KMS-11 (cell line): ENCODE data around the gene KIF25.

Experiments
- H2AFZ ChIP-seq: fragments of 200-600 bp; sonication (generic); 2 replicates; pipeline ENCODE4 v1.6.1; 2016; ENCODE audit warnings: antibody characterized with exemption, mixed run types, low read depth
- H3K27ac ChIP-seq: fragments of 200-600 bp; sonication (generic); 2 replicates; pipeline ENCODE4 v1.6.1; 2016; ENCODE audit warnings: mild to moderate bottlenecking, mixed run types
- H3K27me3 ChIP-seq: fragments of 200-600 bp; sonication (generic); 2 replicates; pipeline ENCODE4 v1.6.1; 2017; ENCODE audit warnings: mild to moderate bottlenecking, low read depth, mixed run types, moderate library complexity; ENCODE audit not compliant: insufficient read depth
- H3K36me3 ChIP-seq: fragments of 200-600 bp; sonication (generic); 2 replicates; pipeline ENCODE4 v1.6.1; 2017; ENCODE audit warnings: mild to moderate bottlenecking, mixed run types; ENCODE audit not compliant: insufficient read depth
- H3K4me1 ChIP-seq: fragments of 200-600 bp; sonication (generic); 2 replicates; pipeline ENCODE4 v1.6.1; 2016; ENCODE audit warnings: mild to moderate bottlenecking, low read depth, mixed run types; ENCODE audit not compliant: poor library complexity, severe bottlenecking
- H3K4me2 ChIP-seq: fragments of 200-600 bp; sonication (generic); 2 replicates; pipeline ENCODE4 v1.7.0; 2016; ENCODE audit warnings: mild to moderate bottlenecking, mixed run types
- H3K4me3 ChIP-seq: fragments of 200-600 bp; sonication (generic); IDR thresholded peaks from 2 replicates; pipeline ENCODE4 v1.6.1; 2017; ENCODE audit warnings: low read depth, low read length, mixed read lengths; ENCODE audit not compliant: insufficient read depth
- H3K79me2 ChIP-seq: fragments of 200-600 bp; sonication (generic); 2 replicates; pipeline ENCODE4 v1.6.1; 2016; ENCODE audit warnings: low read depth, mixed run types; ENCODE audit not compliant: insufficient read depth
- H3K9ac ChIP-seq: fragments of 200-600 bp; sonication (generic); 2 replicates; pipeline ENCODE4 v1.6.1; 2016; ENCODE audit warnings: mild to moderate bottlenecking, mixed run types
- H4K20me1 ChIP-seq: fragments of 200-600 bp; sonication (generic); 2 replicates; pipeline ENCODE4 v1.6.1; 2016; ENCODE audit warnings: mild to moderate bottlenecking, mixed run types; ENCODE audit not compliant: insufficient read depth
- TF ChIP-seq, protein P1 (sequence below): fragments of 200-600 bp; sonication (generic); conservative IDR thresholded peaks from 2 replicates; pipeline ENCODE4 v1.6.1; 2017; ENCODE audit warnings: low read depth, mild to moderate bottlenecking, antibody characterized with exemption, low read length, moderate library complexity, mixed read lengths

KIF25 gene

GRCh38 chr6:168049277-168049676 is 51.8 kb downstream of the KIF25 start:
- Histone ChIP-seq H2AFZ (no peak overlapping the region), H3K9ac (no peak overlapping the region), H3K4me1 (no peaks in the 10 kb centered on the region), H3K27me3 (peaks cover 3% of the 10 kb centered on the region; the same call in 1 of the 2 replicates), H3K27ac (no peak overlapping the region), H3K4me3 (no peak overlapping the region), H3K36me3 (no peaks in the 10 kb centered on the region), H3K79me2 (no peaks in the 10 kb centered on the region), H4K20me1 (no peaks in the 10 kb centered on the region), H3K4me2 (no peak overlapping the region)
- TF ChIP-seq, protein P1, sequence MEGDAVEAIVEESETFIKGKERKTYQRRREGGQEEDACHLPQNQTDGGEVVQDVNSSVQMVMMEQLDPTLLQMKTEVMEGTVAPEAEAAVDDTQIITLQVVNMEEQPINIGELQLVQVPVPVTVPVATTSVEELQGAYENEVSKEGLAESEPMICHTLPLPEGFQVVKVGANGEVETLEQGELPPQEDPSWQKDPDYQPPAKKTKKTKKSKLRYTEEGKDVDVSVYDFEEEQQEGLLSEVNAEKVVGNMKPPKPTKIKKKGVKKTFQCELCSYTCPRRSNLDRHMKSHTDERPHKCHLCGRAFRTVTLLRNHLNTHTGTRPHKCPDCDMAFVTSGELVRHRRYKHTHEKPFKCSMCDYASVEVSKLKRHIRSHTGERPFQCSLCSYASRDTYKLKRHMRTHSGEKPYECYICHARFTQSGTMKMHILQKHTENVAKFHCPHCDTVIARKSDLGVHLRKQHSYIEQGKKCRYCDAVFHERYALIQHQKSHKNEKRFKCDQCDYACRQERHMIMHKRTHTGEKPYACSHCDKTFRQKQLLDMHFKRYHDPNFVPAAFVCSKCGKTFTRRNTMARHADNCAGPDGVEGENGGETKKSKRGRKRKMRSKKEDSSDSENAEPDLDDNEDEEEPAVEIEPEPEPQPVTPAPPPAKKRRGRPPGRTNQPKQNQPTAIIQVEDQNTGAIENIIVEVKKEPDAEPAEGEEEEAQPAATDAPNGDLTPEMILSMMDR: no peak

GRCh38 chr6:168049706-168050224 is 52.3 kb downstream of the KIF25 start:
- H3K27me3 ChIP-seq: peaks cover 3% of the 10 kb centered on the region; the same call in 1 of the 2 replicates
- H3K4me2 ChIP-seq: no peak overlapping the region
- no peak overlapping the region for H3K9ac ChIP-seq
- H2AFZ ChIP-seq: no peak overlapping the region
- H3K4me3 ChIP-seq: no peak overlapping the region
- no peaks in the 10 kb centered on the region for H4K20me1 ChIP-seq
- H3K4me1 ChIP-seq: no peaks in the 10 kb centered on the region
- H3K27ac ChIP-seq: no peak overlapping the region
- no peaks in the 10 kb centered on the region for H3K79me2 ChIP-seq
- H3K36me3 ChIP-seq: no peaks in the 10 kb centered on the region
- TF ChIP-seq, protein P1: no peak

GRCh38 chr6:168050225-168050880 is 52.9 kb downstream of the KIF25 start:
- no peaks in the 10 kb centered on the region for H3K4me1 ChIP-seq
- H3K4me3 ChIP-seq: no peak overlapping the region
- no peak overlapping the region for H2AFZ ChIP-seq
- H3K27me3 ChIP-seq: peaks cover 3% of the 10 kb centered on the region; the same call in 1 of the 2 replicates
- H3K4me2 ChIP-seq: no peak overlapping the region
- TF ChIP-seq, protein P1: no peak
- H3K9ac ChIP-seq: no peak overlapping the region
- no peaks in the 10 kb centered on the region for H4K20me1 ChIP-seq
- H3K79me2 ChIP-seq: no peaks in the 10 kb centered on the region
- no peak overlapping the region for H3K27ac ChIP-seq
- H3K36me3 ChIP-seq: no peaks in the 10 kb centered on the region

DNA sequence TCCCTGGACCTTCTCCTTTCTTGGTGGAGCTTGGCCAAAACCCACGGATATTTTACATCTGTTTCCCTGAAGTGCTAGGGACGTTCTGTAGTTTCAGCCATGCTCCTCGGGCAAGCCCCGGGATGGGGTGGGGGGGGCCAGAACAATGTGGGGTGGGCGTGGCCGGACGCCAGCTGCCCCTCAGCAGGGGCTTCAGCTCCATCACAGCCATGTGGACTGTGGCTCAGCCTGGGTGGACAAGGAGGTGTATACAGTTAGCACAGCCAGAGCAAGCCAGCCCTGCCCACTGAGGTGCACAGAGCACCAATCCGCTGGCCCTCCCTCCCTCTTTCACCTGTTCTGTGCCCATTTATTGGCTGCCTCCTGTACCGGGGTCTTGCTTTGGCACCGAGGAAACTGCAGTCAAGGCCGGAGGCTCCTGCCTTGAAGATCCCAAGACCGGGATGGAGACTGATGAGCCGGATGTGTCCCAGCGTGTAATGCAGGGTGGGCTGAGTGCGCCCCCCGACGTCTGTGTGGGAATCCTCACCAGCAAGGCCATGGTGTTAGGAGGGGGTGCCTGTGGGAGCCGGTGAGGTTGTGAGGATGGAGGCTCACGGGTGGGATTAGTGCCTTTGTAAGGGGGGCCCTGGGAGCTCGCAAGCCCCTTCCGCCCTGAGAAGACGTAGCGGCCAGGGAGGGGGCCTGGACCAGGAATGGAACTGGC is 53.6 kb downstream of the KIF25 start:
- no peaks in the 10 kb centered on the region for H4K20me1 ChIP-seq
- no peak overlapping the region for H3K9ac ChIP-seq
- TF ChIP-seq, protein P1: no peak
- no peak overlapping the region for H3K27ac ChIP-seq
- H3K4me3 ChIP-seq: no peak overlapping the region
- H3K79me2 ChIP-seq: no peaks in the 10 kb centered on the region
- no peak overlapping the region for H3K4me2 ChIP-seq
- no peaks in the 10 kb centered on the region for H3K36me3 ChIP-seq
- H2AFZ ChIP-seq: no peak overlapping the region
- peaks cover 3% of the 10 kb centered on the region; the same call in 1 of the 2 replicates for H3K27me3 ChIP-seq
- H3K4me1 ChIP-seq: no peaks in the 10 kb centered on the region
